HG03432 (cell line): ENCODE results near the gene RPA1.

Experiments used
- ATAC-seq: cut with Tn5 transposase; IDR thresholded peaks from one replicate; pipeline ENCODE4 v1.9.1; 2021; ENCODE audit warnings: mild to moderate bottlenecking, moderate library complexity; ENCODE audit not compliant: unreplicated experiment

Gene RPA1

GRCh38 chr17:1939981-1940809 lies 110.4 kb downstream of the RPA1 start:
- no peak for ATAC-seq

- no peak for ATAC-seq
Observed at GRCh38 chr17:1940810-1941185, 111.0 kb downstream of the RPA1 start.

GRCh38 chr17:1941272-1942065 lies 111.7 kb downstream of the RPA1 start:
- ATAC-seq, result no peak

- no peak for ATAC-seq
Observed at GRCh38 chr17:1942066-1942365, 112.2 kb downstream of the RPA1 start.

GRCh38 chr17:1942666-1943435 lies 113.0 kb downstream of the RPA1 start:
- no peak for ATAC-seq

GRCh38 chr17:1943436-1943831 lies 113.6 kb downstream of the RPA1 start:
- no peak for ATAC-seq

GRCh38 chr17:1945621-1946020 lies 115.8 kb downstream of the RPA1 start:
- no peak for ATAC-seq

GRCh38 chr17:1946021-1946932 lies 116.5 kb downstream of the RPA1 start:
- ATAC-seq, result no peak

- ATAC-seq, result no peak
Observed at GRCh38 chr17:1947229-1947742, 117.5 kb downstream of the RPA1 start.

- ATAC-seq, result no peak
Observed at GRCh38 chr17:1947743-1948516, 118.1 kb downstream of the RPA1 start.

- ATAC-seq, result no peak
Observed at GRCh38 chr17:1948517-1948825, 118.7 kb downstream of the RPA1 start.
